Measurements from ENCODE around the gene RPL22L1.
"Not testable (repeated sequence)": the region's sequence is repeated elsewhere in the genome, so short reads cannot be mapped to it uniquely, and the experiment has no call there.

Gene RPL22L1

DNA sequence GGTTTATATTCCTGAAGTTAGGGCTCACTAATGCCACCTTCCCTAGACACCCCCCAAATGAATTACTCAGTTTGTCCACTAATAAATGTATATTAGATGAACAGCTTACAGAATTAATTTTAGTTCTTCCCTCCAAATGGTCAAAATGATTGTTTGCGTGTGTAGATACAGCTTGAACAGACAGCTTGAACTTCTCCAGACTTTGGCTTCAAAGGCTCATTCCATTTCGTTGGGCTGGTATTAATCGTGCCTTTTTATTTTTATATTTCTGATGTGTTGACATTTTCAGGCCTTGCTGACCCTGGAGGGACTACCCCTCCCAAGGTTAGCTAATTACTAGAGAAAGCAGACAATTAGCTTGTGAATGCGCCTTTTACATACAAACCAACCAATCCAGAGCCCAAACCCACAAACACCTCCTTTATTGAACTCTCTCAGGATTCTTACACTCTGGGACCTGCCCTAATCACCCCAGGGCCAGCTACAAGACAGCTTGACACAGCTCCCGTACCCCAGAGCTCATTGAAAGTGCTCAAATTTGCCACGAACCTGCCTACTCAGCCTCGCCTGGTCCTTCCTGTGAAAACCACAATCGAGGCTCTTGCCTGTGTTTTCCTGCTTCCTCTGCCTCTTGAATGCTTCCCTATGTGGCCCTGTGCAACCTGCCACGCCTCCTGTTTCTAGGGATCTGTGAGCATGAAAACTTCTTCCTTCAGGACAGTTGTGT, 40.3 kb downstream of the RPL22L1 start:
- Mint-ChIP-seq H3K4me1 (peaks cover 3% of the 10 kb centered on the region), H3K27me3 (peaks cover 14% of the 10 kb centered on the region), H3K36me3 (no peaks in the 10 kb centered on the region), H3K9me3 (no peaks in the 10 kb centered on the region), H3K4me3 (no peak overlapping the region), H3K27ac (no peak overlapping the region)
- DNase-seq (ENCODE audit: low spot score in 2 of 2) (no peak), ATAC-seq (ENCODE audit: low read depth) (no peak)

DNA sequence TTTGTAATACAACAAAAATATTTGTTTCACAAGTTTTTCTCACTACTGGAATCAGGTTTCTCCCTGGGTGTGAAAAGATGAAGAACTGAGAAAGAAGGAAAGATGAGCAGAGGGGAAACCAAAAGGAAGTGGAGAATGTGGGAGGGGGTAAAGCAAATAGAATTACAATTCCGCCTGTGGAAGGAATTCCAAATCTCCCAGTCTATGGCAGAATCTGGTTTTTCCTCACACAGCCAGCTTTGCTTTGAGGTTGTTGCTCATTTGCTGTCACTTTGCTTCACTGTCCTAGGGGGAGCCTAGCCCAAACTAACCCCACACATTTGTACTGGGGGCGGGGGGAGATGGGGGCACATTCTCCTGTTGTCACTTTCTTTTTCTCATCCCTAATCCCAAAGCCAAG, 43.9 kb downstream of the RPL22L1 start:
- ATAC-seq (ENCODE audit: low read depth), result no peak
- DNase-seq (ENCODE audit: low spot score in 2 of 2), result no peak
- no peaks in the 10 kb centered on the region for H3K36me3 Mint-ChIP-seq
- no peaks in the 10 kb centered on the region for H3K9me3 Mint-ChIP-seq
- peaks cover 15% of the 10 kb centered on the region for H3K27me3 Mint-ChIP-seq
- H3K27ac Mint-ChIP-seq, result no peak overlapping the region
- H3K4me1 Mint-ChIP-seq, result peaks cover 3% of the 10 kb centered on the region
- H3K4me3 Mint-ChIP-seq, result no peak overlapping the region

DNA sequence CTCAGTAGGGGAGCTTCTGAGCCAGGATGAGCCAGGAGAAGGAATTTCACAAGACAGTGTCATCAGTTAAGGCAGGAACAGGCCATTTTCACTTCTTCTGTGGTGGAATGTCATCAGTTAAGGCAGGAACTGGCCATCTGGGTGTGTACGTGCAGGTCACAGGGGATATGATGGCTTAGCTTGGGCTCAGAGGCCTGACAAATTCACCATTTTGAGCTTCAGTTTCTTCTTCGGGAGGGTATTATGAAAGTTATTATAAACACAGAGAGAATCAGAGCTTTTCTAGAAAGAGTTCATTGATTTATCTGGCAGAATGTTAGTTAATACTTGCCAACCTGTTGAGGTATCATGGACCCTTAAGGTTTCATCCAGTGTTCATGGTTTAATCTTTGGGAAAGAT, 46.4 kb downstream of the RPL22L1 start:
- H3K27me3 Mint-ChIP-seq, result peaks cover 25% of the 10 kb centered on the region
- not testable (repeated sequence) for ATAC-seq (ENCODE audit: low read depth); H3K4me3 Mint-ChIP-seq; DNase-seq (ENCODE audit: low spot score in 2 of 2); H3K36me3 Mint-ChIP-seq; H3K27ac Mint-ChIP-seq; H3K9me3 Mint-ChIP-seq; H3K4me1 Mint-ChIP-seq

DNA sequence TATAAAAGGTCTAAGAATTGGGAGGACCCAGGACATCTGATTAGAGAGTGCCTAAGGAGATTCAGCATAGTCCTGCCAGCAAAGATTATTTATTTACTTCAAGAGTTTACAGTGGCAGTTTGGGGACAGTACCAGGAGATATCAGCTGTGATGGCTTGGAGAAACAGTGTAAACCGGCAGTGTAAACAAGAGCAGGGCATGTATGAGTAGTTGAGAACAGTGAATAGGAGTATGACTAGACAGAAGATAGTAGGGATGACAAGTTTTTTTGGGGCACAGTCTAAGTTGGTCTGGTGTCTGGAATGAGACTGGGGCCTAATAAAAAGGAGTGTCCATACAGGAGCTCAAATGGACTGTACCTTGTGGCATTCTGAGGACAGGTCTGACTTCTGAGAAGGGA, 51.7 kb downstream of the RPL22L1 start:
- not testable (repeated sequence) for H3K36me3 Mint-ChIP-seq; ATAC-seq (ENCODE audit: low read depth); H3K27ac Mint-ChIP-seq; H3K9me3 Mint-ChIP-seq; H3K4me1 Mint-ChIP-seq; H3K4me3 Mint-ChIP-seq; DNase-seq (ENCODE audit: low spot score in 2 of 2)
- H3K27me3 Mint-ChIP-seq, result peaks cover 27% of the 10 kb centered on the region

DNA sequence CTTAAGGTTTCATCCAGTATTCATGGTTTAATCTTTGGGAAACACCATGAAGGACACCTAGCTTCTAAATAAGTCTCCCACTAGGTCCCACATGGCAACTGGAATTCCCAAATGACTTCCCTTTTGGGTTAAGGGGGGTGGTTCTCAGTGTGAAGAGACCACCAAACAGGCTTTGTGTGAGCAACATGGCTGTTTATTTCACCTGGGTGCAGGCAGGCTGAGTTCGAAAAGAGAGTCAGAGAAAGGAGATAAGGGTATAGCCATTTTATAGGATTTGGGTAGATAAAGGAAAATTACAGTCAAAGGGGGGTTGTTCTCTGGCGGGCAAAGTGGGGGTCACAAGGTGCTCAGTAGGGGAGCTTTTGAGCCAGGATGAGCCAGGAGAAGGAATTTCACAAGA, 52.5 kb downstream of the RPL22L1 start:
- not testable (repeated sequence) for H3K9me3 Mint-ChIP-seq; H3K4me1 Mint-ChIP-seq; H3K4me3 Mint-ChIP-seq; ATAC-seq (ENCODE audit: low read depth); H3K27ac Mint-ChIP-seq; H3K36me3 Mint-ChIP-seq; DNase-seq (ENCODE audit: low spot score in 2 of 2)
- H3K27me3 Mint-ChIP-seq, result peaks cover 23% of the 10 kb centered on the region

DNA sequence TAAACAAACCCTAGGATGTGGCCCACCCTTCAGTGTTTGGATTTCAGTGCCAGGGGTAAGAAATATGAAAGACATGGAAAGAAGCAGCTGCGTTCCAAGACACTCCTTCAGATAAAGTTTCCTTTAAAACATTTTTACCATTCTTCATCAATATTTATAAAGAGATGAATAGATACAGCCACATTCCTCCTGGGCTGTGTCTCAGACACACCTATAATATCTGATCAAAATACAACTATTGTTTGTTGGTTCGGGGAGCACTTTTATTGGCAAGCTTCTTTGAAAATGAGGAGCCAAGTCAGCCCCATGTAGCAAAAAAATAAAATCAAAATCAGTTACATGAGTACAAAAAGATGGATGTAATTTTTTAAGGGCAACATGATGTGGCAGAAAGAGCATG, 53.2 kb downstream of the RPL22L1 start:
- Mint-ChIP-seq H3K9me3 (no peaks in the 10 kb centered on the region), H3K4me3 (no peak overlapping the region), H3K36me3 (no peaks in the 10 kb centered on the region), H3K4me1 (peaks cover 2% of the 10 kb centered on the region), H3K27ac (no peak overlapping the region), H3K27me3 (peaks cover 20% of the 10 kb centered on the region)
- DNase-seq (ENCODE audit: low spot score in 2 of 2) (no peak), ATAC-seq (ENCODE audit: low read depth) (no peak)

DNA sequence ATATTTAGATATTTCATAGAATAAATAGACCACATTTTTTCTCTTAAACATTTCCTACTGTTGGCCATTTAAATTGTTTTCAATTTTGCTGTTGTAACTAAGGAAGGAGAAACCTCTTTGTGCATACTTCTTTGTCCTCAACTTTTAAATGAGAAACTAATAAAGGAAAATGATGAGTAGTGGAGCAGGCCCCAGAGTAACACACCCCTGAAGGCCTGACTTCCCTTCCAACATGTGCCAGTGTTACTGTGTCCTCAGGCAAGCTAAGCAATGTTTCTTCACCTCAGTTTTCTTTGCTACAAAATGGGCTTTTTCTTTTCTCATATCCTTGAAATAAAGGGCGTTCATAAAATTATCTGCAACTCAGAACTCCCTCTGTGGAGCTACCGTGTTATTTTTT, 53.7 kb downstream of the RPL22L1 start:
- Mint-ChIP-seq H3K4me3 (no peak overlapping the region), H3K27ac (no peak overlapping the region), H3K27me3 (peaks cover 20% of the 10 kb centered on the region), H3K9me3 (no peaks in the 10 kb centered on the region), H3K36me3 (no peaks in the 10 kb centered on the region), H3K4me1 (peaks cover 3% of the 10 kb centered on the region)
- DNase-seq (ENCODE audit: low spot score in 2 of 2) (no peak), ATAC-seq (ENCODE audit: low read depth) (no peak)

DNA sequence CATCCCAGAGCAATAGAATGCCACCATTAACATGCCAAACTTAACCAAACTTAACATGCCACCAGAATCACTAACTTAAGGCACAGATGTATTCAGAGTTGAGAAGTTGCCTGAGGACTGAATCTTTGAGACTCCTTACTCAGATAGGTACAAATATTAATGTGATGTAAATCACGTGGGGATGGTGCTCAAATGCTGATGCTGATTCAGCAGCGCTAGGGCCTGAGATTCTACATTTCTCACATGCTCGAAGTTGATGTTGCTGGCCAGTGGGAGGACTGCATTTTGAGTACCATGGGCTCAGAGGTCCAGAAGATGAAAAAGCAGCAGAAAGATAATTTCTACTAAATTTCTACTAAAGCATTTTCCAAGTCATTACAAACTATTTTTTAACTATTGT, 54.1 kb downstream of the RPL22L1 start:
- DNase-seq (ENCODE audit: low spot score in 2 of 2), result no peak
- peaks cover 20% of the 10 kb centered on the region for H3K27me3 Mint-ChIP-seq
- peaks cover 3% of the 10 kb centered on the region for H3K4me1 Mint-ChIP-seq
- no peak overlapping the region for H3K4me3 Mint-ChIP-seq
- no peak for ATAC-seq (ENCODE audit: low read depth)
- no peaks in the 10 kb centered on the region for H3K36me3 Mint-ChIP-seq
- H3K27ac Mint-ChIP-seq, result no peak overlapping the region
- no peaks in the 10 kb centered on the region for H3K9me3 Mint-ChIP-seq

DNA sequence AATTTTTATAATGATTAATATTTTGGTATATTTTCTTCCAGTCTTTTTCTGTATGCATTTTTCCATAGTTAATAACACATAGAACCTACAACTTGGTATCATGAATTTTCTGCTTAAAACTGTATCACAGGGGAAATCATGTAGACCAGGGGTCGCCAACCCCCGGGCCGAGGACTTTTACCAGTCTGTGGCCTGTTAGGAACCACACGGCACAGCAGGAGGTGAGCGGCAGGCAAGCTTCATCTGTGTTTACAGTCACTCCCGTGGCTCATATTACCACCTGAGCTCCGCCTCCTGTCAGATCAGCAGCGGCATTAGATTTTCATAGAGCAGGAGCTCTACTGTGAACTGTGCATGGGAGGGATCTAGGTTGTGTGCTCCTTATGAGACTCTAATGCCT, 54.7 kb downstream of the RPL22L1 start:
- no peak for DNase-seq (ENCODE audit: low spot score in 2 of 2)
- Mint-ChIP-seq H3K36me3 (no peaks in the 10 kb centered on the region), H3K4me1 (peaks cover 3% of the 10 kb centered on the region), H3K27me3 (peaks cover 16% of the 10 kb centered on the region), H3K4me3 (no peak overlapping the region), H3K27ac (no peak overlapping the region), H3K9me3 (no peaks in the 10 kb centered on the region)
- ATAC-seq (ENCODE audit: low read depth), result no peak
